Upper lobe of left lung (tissue), 6 donors: ENCODE data around the gene IL22. TPM values are rescaled to one million over a fixed set of nuclear protein-coding genes. Genes with fewer than 3 reads are reported as not detected.
"Not testable (repeated sequence)": the region's sequence is repeated elsewhere in the genome, so short reads cannot be mapped to it uniquely, and the experiment has no call there.

ENCODE experiments used
- ATAC-seq, 2 donors: fragments of 200-7000 bp; cut with Tn5 transposase; one replicate each; pipeline ENCODE4 v1.9.1; 2022; ENCODE audit warnings: mild to moderate bottlenecking in 2 of 2, moderate library complexity in 2 of 2; ENCODE audit not compliant: low FRiP score in 2 of 2
- DNase-seq, 2 donors: peaks; one replicate each; pipeline ENCODE4 v3.0.0-alpha.2; 2019 to 2020
- H3K27ac ChIP-seq, 4 donors: fragments of 200-600 bp; sonication (generic); one replicate each; pipeline ENCODE4 v1.5.1; 2016 to 2019
- H3K27me3 ChIP-seq, 4 donors: fragments of 200-600 bp; sonication (generic); one replicate each; pipeline ENCODE4 v1.5.1; 2017 to 2019
- H3K36me3 ChIP-seq, 4 donors: fragments of 200-600 bp; sonication (generic); one replicate each; pipeline ENCODE4 v1.5.1; 2016 to 2019
- H3K4me1 ChIP-seq, 4 donors: fragments of 200-600 bp; sonication (generic); one replicate each; pipeline ENCODE4 v1.5.1; 2018 to 2019
- H3K4me3 ChIP-seq, 4 donors: fragments of 200-600 bp; sonication (generic); one replicate each; pipeline ENCODE4 v1.5.1; 2017 to 2019; ENCODE audit warnings: mild to moderate bottlenecking in 2 of 4, moderate library complexity in 1 of 4
- H3K9me3 ChIP-seq, 4 donors: fragments of 200-600 bp; sonication (generic); one replicate each; pipeline ENCODE4 v1.5.1; 2018 to 2019
- EP300 ChIP-seq, 4 donors: sonication (generic); formaldehyde crosslinking; IDR thresholded peaks; one replicate each; pipeline ENCODE4 v1.5.1; 2017; ENCODE audit warnings: antibody characterized with exemption in 4 of 4, control low read depth in 2 of 4
- POLR2A ChIP-seq, 4 donors: fragments of 450-650 bp; IDR thresholded peaks; one replicate each; pipeline ENCODE4 v1.5.1; 2016 to 2017; ENCODE audit warnings: antibody characterized with exemption in 4 of 4, mild to moderate bottlenecking in 2 of 4
- POLR2AphosphoS5 ChIP-seq, 2 donors: sonication (generic); formaldehyde crosslinking; IDR thresholded peaks; one replicate each; pipeline ENCODE4 v1.5.1; 2017; ENCODE audit warnings: antibody characterized with exemption in 2 of 2
- WGBS, 2 donors: methylation state at CpG; one replicate each; pipeline ENCODE4 v1.1.5; 2017 to 2018; 5-methylcytosine and 5-hydroxymethylcytosine counted together
- total RNA-seq, 6 donors: library from RNA; depleted of rRNA in 4 of 6; stranded (reverse); fragments of >200 nt in 4 of 6; gene quantifications; one replicate each; pipeline versions ENCODE4 v1.1.0 to v1.2.1, GENCODE V29; 2016 to 2021
- TF ChIP-seq, protein P1 (sequence below), 6 experiments: fragments of 450-650 bp in 4 of 6; fragments of 200-600 bp in 2 of 6; sonication (generic) in 2 of 6; IDR thresholded peaks; one replicate each; pipeline ENCODE4 v1.5.1; 2016 to 2019; ENCODE audit warnings: antibody characterized with exemption in 6 of 6
- donor health status: DM: no; HTN: no; CAD: no; lungs with moderate emphysema.
- donor health status: DM: no; HTN: yes; CAD: no; lungs with severe emphysema.

Gene IL22
- total RNA-seq, 6 donors from 2014 or later, result not detected

DNA sequence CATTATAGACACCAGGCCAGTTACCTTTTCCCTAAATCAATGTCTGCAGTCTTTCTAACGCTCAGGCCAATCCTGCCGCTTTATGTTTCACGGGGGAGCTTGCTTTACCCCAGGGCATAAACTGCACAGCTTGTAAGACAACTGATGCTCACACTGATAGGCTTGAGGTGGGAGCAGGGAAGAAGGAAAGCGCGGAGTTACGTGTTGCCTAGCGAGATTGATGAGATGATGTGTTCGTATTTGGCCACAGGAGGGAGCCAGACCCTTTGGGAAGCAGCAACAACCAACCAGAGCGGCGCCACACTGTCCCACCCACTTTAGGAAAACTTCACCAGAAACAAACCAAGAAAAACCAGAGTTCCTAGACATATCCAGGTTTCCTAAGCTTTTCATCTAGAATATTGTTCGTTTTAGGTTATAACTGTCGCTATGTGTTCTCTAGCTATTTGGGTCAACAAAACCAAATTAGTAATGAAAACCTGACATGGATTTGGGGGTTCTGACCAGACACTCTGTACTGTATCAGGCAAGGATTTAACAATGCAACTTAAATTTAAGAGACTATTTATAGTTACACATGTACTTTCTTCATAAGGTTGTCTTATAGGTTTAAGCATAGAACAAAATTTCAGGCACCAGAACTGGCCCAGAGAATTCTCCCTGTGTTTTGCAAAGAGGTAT is 30.2 kb downstream of the IL22 start:
- Histone ChIP-seq H3K9me3 (no peaks in the 10 kb centered on the region), H3K27ac (no peak overlapping the region), H3K4me1 (peaks cover 0 to 3% (median 1%) of the 10 kb centered on the region in 4 donors), H3K27me3 (no peaks in the 10 kb centered on the region), H3K4me3 (peak overlapping the region in 1 of 4 donors; percentile 3), H3K36me3 (no peaks in the 10 kb centered on the region)
- TF ChIP-seq, protein P1, sequence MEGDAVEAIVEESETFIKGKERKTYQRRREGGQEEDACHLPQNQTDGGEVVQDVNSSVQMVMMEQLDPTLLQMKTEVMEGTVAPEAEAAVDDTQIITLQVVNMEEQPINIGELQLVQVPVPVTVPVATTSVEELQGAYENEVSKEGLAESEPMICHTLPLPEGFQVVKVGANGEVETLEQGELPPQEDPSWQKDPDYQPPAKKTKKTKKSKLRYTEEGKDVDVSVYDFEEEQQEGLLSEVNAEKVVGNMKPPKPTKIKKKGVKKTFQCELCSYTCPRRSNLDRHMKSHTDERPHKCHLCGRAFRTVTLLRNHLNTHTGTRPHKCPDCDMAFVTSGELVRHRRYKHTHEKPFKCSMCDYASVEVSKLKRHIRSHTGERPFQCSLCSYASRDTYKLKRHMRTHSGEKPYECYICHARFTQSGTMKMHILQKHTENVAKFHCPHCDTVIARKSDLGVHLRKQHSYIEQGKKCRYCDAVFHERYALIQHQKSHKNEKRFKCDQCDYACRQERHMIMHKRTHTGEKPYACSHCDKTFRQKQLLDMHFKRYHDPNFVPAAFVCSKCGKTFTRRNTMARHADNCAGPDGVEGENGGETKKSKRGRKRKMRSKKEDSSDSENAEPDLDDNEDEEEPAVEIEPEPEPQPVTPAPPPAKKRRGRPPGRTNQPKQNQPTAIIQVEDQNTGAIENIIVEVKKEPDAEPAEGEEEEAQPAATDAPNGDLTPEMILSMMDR (IDR thresholded peaks at IDR 0.05), result peak; percentile 58 to 82 (median 72)
- no peak for TF ChIP-seq POLR2AphosphoS5 (IDR thresholded peaks at IDR 0.05)
- 5 to 6% methylated on average over 12 of the region's 12 CpGs for WGBS, 2 donors
- ATAC-seq, result peak; percentile 93 to 97
- peak in 1 of 2 donors; percentile 75 for DNase-seq

DNA sequence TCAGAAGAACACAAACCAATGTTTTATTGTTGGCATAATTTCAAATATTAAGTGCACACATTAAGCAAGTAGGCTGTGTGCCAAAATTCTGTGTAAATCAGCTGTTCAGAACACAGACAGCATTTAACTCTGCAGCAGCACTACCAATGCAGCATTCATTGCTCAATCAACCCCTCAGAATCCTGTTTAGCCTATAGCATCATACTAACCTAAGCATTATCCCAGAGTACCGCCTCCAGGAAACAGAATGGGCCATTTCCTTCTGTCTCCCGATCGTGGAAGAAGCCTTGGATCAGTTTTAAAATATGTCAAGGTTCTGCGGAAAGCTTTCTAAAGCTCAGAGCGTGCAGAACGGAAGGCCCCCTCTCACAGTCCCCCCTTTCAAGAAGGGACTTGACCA is 31.1 kb downstream of the IL22 start:
- peaks cover 0 to 3% (median 1%) of the 10 kb centered on the region in 4 donors for H3K4me1 ChIP-seq
- WGBS, 2 donors, result 48 to 54% methylated on average over 6 of the region's 6 CpGs
- H3K4me3 ChIP-seq, result no peak overlapping the region
- H3K27ac ChIP-seq, result no peak overlapping the region
- DNase-seq (no peak), ATAC-seq (no peak)
- H3K27me3 ChIP-seq, result no peaks in the 10 kb centered on the region
- TF ChIP-seq POLR2AphosphoS5 (IDR thresholded peaks at IDR 0.05) (no peak), POLR2A (IDR thresholded peaks at IDR 0.05) (no peak)
- TF ChIP-seq, protein P1 (IDR thresholded peaks at IDR 0.05), result no peak
- no peaks in the 10 kb centered on the region for H3K36me3 ChIP-seq
- no peaks in the 10 kb centered on the region for H3K9me3 ChIP-seq

DNA sequence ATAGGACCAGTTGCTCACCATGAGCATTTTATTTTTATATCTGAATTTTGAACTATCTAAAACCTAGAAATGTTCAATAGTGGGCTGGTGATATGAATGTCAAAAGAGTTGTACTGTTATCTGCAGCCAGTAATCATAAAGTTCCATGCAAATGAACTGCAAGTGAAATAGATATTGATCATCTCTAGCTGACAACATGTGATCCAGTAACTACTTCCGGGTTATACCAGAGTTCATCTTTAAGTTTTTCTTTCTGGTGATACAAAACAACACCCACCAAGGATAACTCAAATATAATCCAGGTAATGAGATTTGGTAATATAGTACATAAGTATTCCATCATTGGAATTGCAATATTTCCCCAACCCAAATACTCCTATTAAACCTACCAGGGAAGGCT is 31.9 kb downstream of the IL22 start:
- Histone ChIP-seq H3K36me3 (no peaks in the 10 kb centered on the region), H3K4me1 (peaks cover 0 to 3% (median 1%) of the 10 kb centered on the region in 4 donors), H3K27me3 (no peaks in the 10 kb centered on the region), H3K4me3 (no peak overlapping the region), H3K9me3 (no peaks in the 10 kb centered on the region), H3K27ac (no peak overlapping the region)
- TF ChIP-seq POLR2AphosphoS5 (IDR thresholded peaks at IDR 0.05) (no peak), POLR2A (IDR thresholded peaks at IDR 0.05) (no peak), EP300 (IDR thresholded peaks at IDR 0.05) (no peak)
- TF ChIP-seq, protein P1 (IDR thresholded peaks at IDR 0.05), result no peak
- DNase-seq (no peak), ATAC-seq (no peak)
- WGBS, 2 donors, result 78 to 100% methylated on average over 1 of the region's 1 CpG

DNA sequence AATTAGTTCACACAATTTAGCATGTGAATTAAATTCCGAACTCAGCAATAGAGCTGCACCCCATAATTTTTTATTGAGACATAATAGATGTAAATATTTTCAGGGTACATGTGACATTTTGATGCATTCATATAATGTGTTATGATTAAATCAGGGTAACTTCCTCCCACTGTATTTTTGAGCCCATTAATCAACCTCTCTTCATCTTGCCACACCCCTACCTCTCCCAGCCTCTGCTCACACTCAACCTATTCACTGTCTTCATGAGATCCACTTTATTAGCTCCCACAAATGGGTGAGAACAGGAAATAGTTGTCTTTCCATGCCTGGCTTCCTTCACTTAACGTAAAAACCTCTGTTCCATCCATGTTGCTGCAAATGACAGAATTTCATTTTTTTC is 42.5 kb downstream of the IL22 start:
- Histone ChIP-seq H3K4me1 (no peaks in the 10 kb centered on the region), H3K4me3 (no peak overlapping the region), H3K27ac (no peak overlapping the region), H3K36me3 (no peaks in the 10 kb centered on the region), H3K27me3 (no peaks in the 10 kb centered on the region), H3K9me3 (no peaks in the 10 kb centered on the region)
- no peak for ATAC-seq
- DNase-seq, result no peak
- 73 to 79% methylated on average over 2 of the region's 2 CpGs for WGBS, 2 donors
- TF ChIP-seq, protein P1 (IDR thresholded peaks at IDR 0.05), result no peak
- TF ChIP-seq POLR2AphosphoS5 (IDR thresholded peaks at IDR 0.05) (no peak), POLR2A (IDR thresholded peaks at IDR 0.05) (no peak), EP300 (IDR thresholded peaks at IDR 0.05) (no peak)

DNA sequence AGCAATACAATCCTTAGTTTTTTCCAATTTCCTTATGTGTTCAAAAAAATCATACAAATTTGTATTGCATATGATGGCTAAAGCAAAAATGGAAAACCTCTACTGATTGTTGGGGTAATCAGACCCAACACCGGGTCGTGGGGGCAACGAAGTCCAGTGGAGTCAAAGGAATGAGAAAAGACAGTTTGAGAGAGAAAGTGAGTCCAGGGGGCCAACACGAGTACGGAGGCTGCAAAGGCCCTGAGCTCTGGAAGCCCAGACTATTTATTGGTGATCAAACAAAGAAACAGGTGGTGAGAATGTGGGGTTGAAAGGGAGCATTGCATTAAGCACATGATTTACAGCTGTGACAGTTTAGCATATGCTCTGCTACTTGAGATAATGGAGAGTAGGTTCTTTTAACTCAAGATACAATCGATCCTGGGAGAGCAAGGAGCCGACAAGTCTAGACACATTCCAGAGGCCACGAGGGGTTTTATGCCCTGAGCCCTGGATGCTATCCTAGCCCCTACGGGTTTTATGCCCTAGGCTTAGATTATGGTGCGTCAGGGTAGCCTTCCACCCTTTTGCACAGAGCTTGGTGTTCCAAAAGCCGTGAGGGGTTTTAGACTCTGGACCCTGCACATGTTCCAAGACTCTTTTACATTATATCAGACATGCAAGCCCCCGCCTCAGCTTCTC is 44.2 kb downstream of the IL22 start:
- not testable (repeated sequence) for H3K36me3 ChIP-seq, ATAC-seq, H3K27me3 ChIP-seq, H3K9me3 ChIP-seq, DNase-seq, H3K4me3 ChIP-seq, H3K4me1 ChIP-seq, H3K27ac ChIP-seq
- 58 to 67% methylated on average over 12 of the region's 12 CpGs for WGBS, 2 donors
